ENCODE measurements around the gene C1orf146.

DNA sequence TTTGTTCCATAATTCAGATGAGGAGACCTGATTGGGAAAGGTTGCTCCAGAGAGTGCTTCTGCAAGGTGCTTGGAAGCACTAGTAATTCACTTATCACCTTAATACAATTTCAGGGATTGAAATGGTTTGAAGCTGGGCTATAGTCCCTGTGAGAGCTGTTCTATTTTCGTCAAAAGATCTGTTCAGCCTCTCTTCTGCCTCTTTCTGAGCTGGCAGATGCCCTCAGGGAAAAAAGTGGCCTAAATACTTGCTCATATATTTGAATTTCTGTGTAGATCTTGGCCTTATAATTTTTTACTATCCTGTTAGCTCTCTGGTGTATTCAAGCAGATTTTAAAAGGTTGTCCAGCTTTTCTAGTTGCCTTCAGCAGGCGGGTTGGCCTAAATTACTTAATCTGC, 22.3 kb downstream of the C1orf146 start:
- TF ChIP-seq POLR2AphosphoS5 (IDR thresholded peaks at IDR 0.05; ENCODE audit: low read depth, low read length) (no peak), POLR2A (IDR thresholded peaks at IDR 0.05; ENCODE audit: low read depth, low read length) (no peak), TAF1 (IDR thresholded peaks at IDR 0.05; ENCODE audit: borderline replicate concordance, low read depth, low read length) (no peak)

All from GM12892 (cell line).